CD4-positive, alpha-beta T cell treated with Interleukin-21 for 1 hour (primary cell): ENCODE measurements around the gene WTAP.
A peak's percentile ranks its signal among the peaks of the same experiment; 100 is the strongest.
"Not testable (repeated sequence)": the region's sequence is repeated elsewhere in the genome, so short reads cannot be mapped to it uniquely, and the experiment has no call there.

Source experiments
- DNase-seq: peaks from one replicate; pipeline ENCODE4 v3.0.0-alpha.2; 2020

The WTAP gene

DNA sequence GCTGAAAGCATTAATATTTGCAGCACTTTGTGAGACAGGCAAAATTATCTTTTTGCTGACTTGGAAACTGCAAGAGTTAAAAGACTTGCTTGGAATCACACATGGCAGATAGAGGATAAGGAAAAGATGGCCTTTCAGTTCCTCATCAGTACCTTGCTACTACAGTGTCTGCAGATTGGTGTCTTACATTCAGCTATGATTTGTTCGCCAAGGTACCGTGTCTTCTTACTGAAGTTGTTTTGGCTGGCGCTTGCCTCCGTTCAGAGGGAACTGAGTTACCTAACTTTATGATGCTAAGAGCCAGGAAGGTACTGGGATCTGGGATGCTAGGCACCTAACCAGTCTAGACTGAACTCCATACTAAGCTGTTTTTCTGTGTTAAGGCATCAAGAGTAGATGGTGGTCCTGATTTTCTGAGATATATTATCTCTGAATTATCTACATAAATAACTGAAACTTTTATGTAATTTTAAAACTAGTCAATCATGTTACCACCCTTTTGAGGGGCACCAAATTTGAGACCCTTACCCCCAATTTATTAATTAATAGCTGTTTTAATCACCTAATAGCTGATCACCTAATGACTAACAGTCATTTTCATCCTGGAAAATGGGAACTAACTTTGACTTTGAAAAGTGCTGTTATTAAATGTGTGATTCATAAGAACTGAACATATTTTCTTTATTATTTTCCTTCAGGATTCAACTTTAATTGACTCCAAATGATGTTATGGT lies 2.5 kb downstream of the WTAP start:
- peak; percentile 18 for DNase-seq

DNA sequence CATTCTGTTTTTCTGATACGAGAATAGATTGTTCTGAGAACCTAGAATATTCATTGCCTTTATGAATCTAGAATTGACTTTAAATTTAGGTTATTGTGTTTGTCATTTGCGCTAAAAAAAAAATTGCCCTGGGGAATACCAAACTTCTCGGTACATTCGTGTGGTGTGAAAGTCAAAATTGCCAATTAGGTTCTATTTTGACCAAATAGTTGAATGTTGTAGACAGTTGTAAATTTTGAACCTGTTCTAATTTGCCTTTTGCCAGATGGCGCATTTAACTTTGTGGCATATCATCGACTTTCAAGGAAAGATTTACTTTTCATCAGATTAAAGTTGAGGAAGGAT lies 3.0 kb downstream of the WTAP start:
- no peak for DNase-seq

- DNase-seq = not testable (repeated sequence)
Observed at GRCh38 chr6:159732550-159732949, 5.2 kb downstream of the WTAP start.

- not testable (repeated sequence) for DNase-seq
Observed at GRCh38 chr6:159733395-159733794, 6.1 kb downstream of the WTAP start.

DNA sequence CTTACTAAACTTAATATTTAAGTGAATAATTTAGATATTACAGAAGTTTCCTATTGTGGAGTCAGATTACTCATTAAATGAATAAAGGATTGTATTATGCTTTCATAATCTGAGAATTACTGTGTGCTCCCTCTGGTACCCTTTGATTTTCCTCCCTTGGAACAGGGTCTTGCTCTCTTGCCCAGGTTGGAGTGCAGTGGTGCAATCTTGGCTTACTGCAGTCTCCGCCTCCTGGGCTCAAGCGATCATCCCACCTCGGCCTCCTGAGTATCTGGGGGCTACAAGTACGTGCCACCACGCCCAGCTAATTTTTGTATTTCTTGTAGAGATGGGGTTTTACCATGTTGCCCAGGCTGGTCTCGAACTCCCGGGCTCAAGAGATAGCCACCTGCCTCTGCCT lies 9.6 kb downstream of the WTAP start:
- no peak for DNase-seq

DNA sequence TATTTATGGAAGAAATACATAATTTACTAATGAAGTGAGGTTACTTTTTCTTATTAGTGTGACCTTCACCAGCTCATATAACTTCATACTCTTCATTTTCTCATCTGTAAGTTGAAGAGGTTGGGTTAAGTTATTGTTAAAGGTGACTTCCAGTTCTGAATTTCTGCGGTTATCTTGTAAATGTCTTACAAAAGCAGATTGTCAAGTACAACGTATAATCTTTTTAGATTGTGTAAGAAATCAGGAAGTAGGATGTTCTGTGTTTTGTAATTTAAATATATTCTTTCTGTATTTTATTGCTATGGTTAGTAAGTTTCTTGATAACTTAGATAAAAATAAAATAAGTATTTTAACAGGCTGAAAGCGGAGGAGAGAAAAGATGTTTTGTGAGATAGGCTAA lies 12.0 kb downstream of the WTAP start:
- no peak for DNase-seq

DNA sequence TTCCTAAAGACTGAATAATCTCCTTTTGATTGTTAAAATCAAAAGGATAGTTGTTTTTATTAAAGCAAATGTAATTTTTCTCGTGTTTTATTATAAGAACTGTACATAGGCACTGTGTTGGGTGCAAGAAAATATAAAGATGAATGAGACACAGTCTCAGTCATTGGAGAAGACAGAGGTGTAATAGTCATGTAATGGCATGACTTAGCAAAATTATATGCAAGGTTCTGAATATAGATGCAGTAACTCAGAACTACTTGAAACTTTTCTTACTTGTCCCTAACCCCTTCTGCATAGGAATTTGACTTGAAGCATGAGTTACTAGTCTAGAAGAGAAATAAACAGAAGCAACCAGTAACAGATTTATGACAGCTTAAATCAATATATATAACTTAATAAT lies 14.9 kb downstream of the WTAP start:
- DNase-seq = no peak

DNA sequence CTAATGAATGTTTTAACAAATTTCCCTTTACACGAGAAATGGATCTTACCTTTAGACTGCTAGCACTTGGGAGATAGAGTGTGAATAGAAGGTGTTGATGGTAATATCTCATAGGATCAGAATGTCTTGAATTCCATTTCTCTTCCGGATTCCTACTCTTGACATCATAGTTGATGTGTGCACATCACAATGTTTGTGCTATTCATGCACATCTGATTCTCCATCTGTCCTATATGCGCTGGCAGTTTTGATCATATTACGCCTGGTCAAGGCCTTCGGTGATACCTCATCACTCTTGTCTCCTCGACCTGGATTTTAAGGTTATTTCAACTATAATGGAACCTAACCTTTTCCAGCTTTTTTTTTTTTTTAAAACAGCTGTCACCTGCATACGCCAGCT lies 17.8 kb downstream of the WTAP start:
- DNase-seq = no peak

- no peak for DNase-seq
Observed at GRCh38 chr6:159746759-159747158, 19.5 kb downstream of the WTAP start.

GRCh38 chr6:159748127-159748526 lies 20.8 kb downstream of the WTAP start:
- DNase-seq = not testable (repeated sequence)

DNA sequence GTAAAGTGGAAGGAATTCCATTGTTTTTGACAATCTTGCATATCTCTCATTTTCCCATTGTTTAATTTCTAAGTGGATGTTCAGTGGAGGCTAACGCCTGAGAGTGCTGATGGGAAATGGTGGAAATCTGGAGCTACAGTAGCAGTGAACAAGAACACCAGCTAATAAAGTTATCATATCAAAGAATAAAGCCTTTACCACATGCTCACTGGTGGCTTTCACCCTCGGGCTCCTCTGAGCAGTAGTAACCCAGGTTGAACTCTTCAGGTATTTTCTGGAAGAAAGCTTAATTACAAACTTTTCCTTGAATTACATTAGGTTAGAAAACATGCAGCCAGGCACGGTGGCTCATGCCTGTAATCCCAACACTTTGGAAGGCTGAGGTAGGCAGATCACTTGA lies 24.1 kb downstream of the WTAP start:
- no peak for DNase-seq

DNA sequence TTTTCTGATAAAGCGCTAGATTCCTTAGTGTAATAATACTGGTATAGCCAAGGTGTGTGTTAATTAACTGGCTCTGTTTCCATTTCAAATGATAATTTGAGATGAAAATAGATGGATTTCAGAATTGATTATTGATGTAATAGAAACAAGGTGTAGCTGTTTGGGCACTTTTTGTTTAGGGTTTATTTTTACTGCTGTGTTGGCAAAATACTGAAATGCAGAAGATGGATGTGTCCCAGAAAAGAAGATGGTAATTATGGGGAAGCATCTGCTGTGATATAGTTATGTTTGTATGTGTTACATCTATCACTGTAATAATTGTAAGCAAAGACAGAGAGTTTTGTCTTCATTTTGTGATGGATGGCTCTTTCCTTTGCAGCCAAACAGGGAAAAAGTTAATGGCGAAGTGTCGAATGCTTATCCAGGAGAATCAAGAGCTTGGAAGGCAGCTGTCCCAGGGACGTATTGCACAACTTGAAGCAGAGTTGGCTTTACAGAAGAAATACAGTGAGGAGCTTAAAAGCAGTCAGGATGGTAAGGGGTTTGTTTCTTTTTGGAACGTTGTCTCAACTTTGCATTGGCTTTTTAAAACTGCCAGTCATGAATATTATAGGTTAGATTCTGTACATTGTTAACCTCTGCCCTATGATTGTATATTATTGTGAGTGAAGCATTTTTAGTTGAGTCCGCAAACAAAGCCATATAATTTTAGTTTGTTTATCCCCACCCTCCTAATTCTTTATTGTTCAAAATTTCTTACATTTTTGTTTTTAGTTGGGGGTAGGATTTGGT lies 26.0 kb downstream of the WTAP start:
- no peak for DNase-seq

GRCh38 chr6:159754401-159754800 lies 27.1 kb downstream of the WTAP start:
- no peak for DNase-seq

DNA sequence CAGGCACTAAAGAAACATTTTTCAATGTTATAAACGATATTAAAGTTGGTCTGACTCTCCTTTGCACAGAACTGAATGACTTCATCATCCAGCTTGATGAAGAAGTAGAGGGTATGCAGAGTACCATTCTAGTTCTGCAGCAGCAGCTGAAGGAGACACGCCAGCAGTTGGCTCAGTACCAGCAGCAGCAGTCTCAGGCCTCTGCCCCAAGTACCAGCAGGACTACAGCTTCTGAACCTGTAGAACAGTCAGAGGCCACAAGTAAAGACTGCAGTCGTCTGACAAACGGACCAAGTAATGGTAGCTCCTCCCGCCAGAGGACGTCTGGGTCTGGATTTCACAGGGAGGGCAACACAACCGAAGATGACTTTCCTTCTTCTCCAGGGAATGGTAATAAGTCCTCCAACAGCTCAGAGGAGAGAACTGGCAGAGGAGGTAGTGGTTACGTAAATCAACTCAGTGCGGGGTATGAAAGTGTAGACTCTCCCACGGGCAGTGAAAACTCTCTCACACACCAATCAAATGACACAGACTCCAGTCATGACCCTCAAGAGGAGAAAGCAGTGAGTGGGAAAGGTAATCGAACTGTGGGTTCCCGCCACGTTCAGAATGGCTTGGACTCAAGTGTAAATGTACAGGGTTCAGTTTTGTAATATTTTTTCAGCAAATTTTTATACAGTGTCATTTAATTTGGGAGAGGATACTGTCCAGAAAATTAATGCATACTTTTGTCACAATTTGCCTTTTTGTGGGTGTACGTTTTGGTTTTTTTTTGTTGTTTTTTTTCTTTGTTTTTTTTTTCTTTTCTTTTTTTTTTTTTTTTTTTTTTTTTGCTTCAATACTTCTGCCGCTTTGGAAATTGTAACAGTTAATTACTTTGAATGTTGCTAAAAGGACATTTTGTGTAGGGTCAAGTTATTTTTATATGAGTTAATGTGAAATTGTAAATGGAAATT lies 27.9 kb downstream of the WTAP start:
- DNase-seq = no peak

DNA sequence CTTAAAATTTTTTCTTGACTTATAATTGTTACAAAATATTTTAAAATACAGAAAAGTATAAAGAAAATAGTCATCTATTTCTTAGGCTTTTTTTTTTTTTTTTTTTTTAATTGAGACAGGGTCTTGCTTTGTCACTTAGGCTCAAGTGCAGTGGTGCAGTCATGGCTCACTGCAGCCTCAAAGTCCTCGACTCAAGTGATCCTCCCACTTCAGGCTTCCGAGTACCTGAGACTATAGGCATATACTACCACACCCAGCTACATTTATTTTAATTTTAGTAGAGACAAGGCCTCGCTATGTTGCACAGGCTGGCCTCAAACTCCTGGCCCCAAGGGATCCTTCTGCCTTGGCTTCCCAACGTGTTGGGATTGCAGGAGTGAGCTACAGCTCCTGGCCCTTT lies 29.2 kb downstream of the WTAP start:
- DNase-seq = no peak

DNA sequence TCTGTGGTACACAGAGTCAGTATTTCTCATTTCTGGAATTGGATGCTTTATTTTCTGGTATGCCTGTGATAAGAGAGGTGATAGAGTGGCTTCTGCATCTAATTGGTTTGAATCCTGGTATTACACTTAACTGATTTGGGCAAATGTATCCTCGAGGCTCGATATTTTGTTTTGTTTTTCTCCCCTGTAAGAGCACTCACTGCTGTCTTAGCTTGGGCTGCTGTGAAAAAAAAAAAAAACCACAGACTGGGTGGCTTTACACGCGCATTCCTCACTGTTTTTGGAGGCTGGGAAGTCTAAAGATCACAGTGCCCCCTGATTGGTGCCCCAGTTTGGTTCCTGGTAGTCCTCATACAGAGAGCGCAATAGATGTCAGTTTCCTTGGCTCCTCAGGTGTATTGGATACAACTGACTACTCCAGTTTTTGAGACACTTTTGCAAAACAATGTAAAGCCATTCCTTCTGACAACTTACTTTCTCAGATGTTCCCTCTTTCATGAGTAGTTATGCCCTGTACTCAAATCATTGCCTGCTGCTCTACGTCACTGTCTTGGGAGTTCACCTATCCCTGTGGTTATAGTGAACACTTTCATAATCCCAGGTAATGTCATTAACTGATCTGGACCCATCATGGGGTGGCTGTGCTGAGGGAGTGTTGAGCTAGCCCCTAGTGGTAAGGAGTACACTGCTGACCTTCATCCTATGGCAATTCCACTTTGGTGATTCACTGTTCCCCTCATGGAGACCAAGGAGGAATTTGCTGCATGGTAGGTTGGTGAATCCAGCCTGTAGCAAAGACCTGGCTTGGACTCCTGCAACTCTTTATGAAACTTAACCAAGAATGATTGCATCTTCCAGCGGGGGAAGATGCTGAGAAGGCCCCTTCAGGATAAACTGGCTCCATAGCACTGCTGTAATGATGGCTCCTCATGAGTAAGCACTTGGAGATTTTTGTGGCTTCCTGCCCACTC lies 31.0 kb downstream of the WTAP start:
- DNase-seq = no peak

GRCh38 chr6:159759645-159760044 lies 32.3 kb downstream of the WTAP start:
- no peak for DNase-seq

DNA sequence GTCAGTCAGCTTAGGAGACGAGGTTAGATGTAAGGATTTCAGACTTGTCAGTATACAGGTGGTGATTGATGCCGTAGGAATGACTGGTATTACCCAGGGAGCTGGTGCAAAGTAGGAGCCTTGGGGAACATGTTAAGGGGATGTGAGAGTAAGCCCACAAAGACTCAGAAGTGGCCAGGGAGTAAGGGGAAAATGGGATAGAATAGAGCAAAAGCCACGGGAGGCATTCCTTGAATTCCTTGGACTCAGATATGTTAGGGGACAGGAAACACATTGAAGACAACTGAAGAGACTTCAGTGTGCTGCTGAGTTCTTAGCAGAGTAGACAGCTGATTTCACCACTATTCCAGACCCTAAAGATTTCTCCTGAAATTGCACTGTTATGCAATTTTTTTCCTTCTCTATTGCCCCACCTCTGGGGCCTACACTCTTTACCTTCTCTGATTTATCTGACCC lies 33.3 kb downstream of the WTAP start:
- no peak for DNase-seq

- no peak for DNase-seq
Observed at GRCh38 chr6:159761129-159761872, 34.0 kb downstream of the WTAP start.

DNA sequence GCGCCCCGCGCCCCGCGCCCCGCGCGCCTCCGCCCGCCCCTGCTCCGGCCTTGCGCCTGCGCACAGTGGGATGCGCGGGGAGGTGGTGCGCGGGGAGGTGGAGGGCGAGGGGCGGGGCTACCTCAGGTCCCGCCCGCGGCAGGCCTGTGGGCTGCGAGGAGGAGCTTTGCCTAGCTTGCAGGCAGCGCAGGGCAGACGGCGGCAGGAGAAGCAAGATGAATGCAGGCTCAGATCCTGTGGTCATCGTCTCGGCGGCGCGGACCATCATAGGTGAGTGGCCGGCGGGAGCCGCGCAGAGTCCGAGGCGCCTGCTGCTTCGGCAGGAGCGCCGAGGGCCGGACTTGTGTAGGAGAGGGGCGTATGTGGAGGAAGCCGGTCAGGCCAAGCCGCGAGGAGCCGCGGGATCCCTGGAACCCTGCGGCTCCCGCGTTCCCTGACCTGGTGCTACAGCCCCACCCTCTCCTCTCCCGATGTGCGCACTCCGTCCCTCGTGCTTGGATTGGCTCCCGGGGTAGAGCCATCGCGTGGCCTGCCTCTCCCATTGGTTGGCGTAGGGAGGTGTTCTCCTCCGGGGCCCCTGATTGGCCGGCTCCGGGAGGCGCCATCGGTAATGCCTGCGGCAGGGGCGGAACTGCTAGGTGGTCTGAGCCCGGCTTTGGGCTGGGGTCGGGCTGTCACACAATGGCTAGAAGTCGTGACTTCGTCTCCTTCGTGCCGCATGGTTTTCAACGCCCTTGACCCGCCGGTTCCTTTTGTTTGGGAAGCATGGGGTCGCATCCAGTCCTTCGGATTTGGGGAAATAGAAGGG lies 34.8 kb downstream of the WTAP start, which contains the start of gene ACAT2:
ACAT2 (plus strand) TSS at position 173 of the 808 bp plus-strand sequence; CDS start at position 216, 43 bp downstream.
- peak; percentile 95 for DNase-seq
